ENCODE measurements around the gene TTC28. TPM values are rescaled to one million over a fixed set of nuclear protein-coding genes. Genes with fewer than 3 reads are reported as not detected.

Gene TTC28
- polyA plus RNA-seq, 1 donor from 2014 or later = 14.8 TPM

DNA sequence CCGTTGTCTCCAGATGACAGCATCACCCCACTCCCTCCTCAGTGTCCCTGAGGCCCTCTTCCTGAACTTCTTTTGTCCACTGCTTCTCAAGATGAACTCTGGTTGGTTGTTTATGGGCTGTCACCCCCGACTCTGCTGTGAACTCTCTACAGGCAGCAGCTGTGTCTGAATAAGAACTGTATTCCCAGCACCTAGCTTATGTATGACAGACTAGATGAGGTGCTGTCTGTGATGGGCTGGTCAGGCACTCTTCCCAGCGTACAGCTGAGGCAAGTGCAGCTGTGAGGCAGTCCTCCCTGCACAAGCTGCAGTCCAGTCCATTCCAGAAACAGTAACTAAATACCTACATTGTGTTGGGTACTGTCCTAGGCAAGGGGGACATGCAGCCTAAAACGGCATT, 649.2 kb downstream of the TTC28 start:
- H3K36me3 ChIP-seq (ENCODE audit: insufficient read depth, low read length) = peaks cover 5% of the 10 kb centered on the region
- peak overlapping the region; percentile 72 for H3K27ac ChIP-seq (ENCODE audit: low read length)

DNA sequence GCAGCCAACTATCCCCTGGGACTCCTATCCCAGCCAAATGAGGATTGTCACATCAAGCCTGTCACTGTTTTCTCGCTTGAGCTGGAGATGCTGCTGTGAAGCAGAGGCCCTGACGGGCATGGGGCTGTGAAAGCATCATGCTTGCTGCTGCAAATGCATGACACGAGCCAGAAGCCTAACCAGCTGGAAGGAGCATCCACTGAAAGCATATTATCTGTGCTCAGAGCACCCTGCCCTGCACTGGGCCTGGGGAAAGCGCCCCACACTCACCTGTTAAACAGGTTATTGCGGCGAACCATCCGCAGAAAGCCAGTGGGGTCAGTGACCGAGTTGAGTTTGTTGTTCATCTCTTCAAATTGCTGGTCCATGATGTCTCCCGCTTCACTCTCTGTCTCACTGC, 649.7 kb downstream of the TTC28 start:
- TF ChIP-seq EZH2 (IDR thresholded peaks at IDR 0.05; ENCODE audit: borderline replicate concordance, insufficient read depth, low read length, poor library complexity, severe bottlenecking) = no peak
- peak; percentile 25 for TF ChIP-seq RAD21 (conservative IDR thresholded peaks at IDR 0.05)
- TF ChIP-seq, protein P1, sequence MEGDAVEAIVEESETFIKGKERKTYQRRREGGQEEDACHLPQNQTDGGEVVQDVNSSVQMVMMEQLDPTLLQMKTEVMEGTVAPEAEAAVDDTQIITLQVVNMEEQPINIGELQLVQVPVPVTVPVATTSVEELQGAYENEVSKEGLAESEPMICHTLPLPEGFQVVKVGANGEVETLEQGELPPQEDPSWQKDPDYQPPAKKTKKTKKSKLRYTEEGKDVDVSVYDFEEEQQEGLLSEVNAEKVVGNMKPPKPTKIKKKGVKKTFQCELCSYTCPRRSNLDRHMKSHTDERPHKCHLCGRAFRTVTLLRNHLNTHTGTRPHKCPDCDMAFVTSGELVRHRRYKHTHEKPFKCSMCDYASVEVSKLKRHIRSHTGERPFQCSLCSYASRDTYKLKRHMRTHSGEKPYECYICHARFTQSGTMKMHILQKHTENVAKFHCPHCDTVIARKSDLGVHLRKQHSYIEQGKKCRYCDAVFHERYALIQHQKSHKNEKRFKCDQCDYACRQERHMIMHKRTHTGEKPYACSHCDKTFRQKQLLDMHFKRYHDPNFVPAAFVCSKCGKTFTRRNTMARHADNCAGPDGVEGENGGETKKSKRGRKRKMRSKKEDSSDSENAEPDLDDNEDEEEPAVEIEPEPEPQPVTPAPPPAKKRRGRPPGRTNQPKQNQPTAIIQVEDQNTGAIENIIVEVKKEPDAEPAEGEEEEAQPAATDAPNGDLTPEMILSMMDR (IDR thresholded peaks at IDR 0.05; ENCODE audit: poor library complexity, severe bottlenecking) = no peak
- TF ChIP-seq, protein P2, sequence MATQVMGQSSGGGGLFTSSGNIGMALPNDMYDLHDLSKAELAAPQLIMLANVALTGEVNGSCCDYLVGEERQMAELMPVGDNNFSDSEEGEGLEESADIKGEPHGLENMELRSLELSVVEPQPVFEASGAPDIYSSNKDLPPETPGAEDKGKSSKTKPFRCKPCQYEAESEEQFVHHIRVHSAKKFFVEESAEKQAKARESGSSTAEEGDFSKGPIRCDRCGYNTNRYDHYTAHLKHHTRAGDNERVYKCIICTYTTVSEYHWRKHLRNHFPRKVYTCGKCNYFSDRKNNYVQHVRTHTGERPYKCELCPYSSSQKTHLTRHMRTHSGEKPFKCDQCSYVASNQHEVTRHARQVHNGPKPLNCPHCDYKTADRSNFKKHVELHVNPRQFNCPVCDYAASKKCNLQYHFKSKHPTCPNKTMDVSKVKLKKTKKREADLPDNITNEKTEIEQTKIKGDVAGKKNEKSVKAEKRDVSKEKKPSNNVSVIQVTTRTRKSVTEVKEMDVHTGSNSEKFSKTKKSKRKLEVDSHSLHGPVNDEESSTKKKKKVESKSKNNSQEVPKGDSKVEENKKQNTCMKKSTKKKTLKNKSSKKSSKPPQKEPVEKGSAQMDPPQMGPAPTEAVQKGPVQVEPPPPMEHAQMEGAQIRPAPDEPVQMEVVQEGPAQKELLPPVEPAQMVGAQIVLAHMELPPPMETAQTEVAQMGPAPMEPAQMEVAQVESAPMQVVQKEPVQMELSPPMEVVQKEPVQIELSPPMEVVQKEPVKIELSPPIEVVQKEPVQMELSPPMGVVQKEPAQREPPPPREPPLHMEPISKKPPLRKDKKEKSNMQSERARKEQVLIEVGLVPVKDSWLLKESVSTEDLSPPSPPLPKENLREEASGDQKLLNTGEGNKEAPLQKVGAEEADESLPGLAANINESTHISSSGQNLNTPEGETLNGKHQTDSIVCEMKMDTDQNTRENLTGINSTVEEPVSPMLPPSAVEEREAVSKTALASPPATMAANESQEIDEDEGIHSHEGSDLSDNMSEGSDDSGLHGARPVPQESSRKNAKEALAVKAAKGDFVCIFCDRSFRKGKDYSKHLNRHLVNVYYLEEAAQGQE (IDR thresholded peaks at IDR 0.05; ENCODE audit: borderline replicate concordance) = no peak
- no peak for TF ChIP-seq SMC3 (conservative IDR thresholded peaks at IDR 0.05; ENCODE audit: poor library complexity)
- TF ChIP-seq MXI1 (conservative IDR thresholded peaks at IDR 0.05; ENCODE audit: poor library complexity, severe bottlenecking) = peak; percentile 32
- peak; percentile 41 for TF ChIP-seq TAF1 (IDR thresholded peaks at IDR 0.05; ENCODE audit: low read depth)
- peak; percentile 76 for TF ChIP-seq POLR2AphosphoS5 (IDR thresholded peaks at IDR 0.05)
- TF ChIP-seq EP300 (conservative IDR thresholded peaks at IDR 0.05; ENCODE audit: poor library complexity, severe bottlenecking) = peak; percentile 84
- Histone ChIP-seq H3F3A (ENCODE audit: insufficient read depth, low read length, poor library complexity, severe bottlenecking) (no peaks in the 10 kb centered on the region), H3K4me3 (ENCODE audit: low read length) (peak overlapping the region; percentile 35), H3K9me2 (ENCODE audit: insufficient read depth, low read length) (no peaks in the 10 kb centered on the region), H3K36me3 (ENCODE audit: insufficient read depth, low read length) (peaks cover 5% of the 10 kb centered on the region), H3K79me2 (replicated peaks; ENCODE audit: insufficient read depth, low read length) (no peaks in the 10 kb centered on the region), H3K27me3 (ENCODE audit: insufficient read depth, low read depth, low read length) (no peaks in the 10 kb centered on the region), H3K27ac (ENCODE audit: low read length) (peak overlapping the region; percentile 72), H3K4me2 (ENCODE audit: low read length) (no peak overlapping the region), H3K9ac (ENCODE audit: low read length) (peak overlapping the region; percentile 30), H2AFZ (ENCODE audit: low read depth, low read length) (no peak overlapping the region), H3K9me3 (ENCODE audit: low read length) (no peaks in the 10 kb centered on the region), H4K20me1 (ENCODE audit: insufficient read depth) (no peaks in the 10 kb centered on the region)

More for the DNA sequence above, 649.2 kb downstream of the TTC28 start:
- Histone ChIP-seq H3K4me3 (ENCODE audit: low read length) (peak overlapping the region; percentile 35), H2AFZ (ENCODE audit: low read depth, low read length) (no peak overlapping the region), H4K20me1 (ENCODE audit: insufficient read depth) (no peaks in the 10 kb centered on the region), H3K79me2 (replicated peaks; ENCODE audit: insufficient read depth, low read length) (no peaks in the 10 kb centered on the region), H3K4me2 (ENCODE audit: low read length) (no peak overlapping the region), H3K27me3 (ENCODE audit: insufficient read depth, low read depth, low read length) (no peaks in the 10 kb centered on the region), H3K9me3 (ENCODE audit: low read length) (no peaks in the 10 kb centered on the region), H3F3A (ENCODE audit: insufficient read depth, low read length, poor library complexity, severe bottlenecking) (no peaks in the 10 kb centered on the region), H3K9me2 (ENCODE audit: insufficient read depth, low read length) (no peaks in the 10 kb centered on the region), H3K9ac (ENCODE audit: low read length) (peak overlapping the region; percentile 30)
- TF ChIP-seq EZH2 (IDR thresholded peaks at IDR 0.05; ENCODE audit: borderline replicate concordance, insufficient read depth, low read length, poor library complexity, severe bottlenecking) (no peak), RAD21 (conservative IDR thresholded peaks at IDR 0.05) (no peak), EP300 (conservative IDR thresholded peaks at IDR 0.05; ENCODE audit: poor library complexity, severe bottlenecking) (no peak), SMC3 (conservative IDR thresholded peaks at IDR 0.05; ENCODE audit: poor library complexity) (no peak), MXI1 (conservative IDR thresholded peaks at IDR 0.05; ENCODE audit: poor library complexity, severe bottlenecking) (no peak), TAF1 (IDR thresholded peaks at IDR 0.05; ENCODE audit: low read depth) (no peak), POLR2AphosphoS5 (IDR thresholded peaks at IDR 0.05) (no peak)
- TF ChIP-seq, protein P2 (IDR thresholded peaks at IDR 0.05; ENCODE audit: borderline replicate concordance) = no peak
- TF ChIP-seq, protein P1 (IDR thresholded peaks at IDR 0.05; ENCODE audit: poor library complexity, severe bottlenecking) = no peak

Data from neural cell (in vitro differentiated cells).